Pulmonary artery endothelial cell (primary cell): ENCODE measurements around the gene MSH2. TPM values are rescaled to one million over a fixed set of nuclear protein-coding genes. Genes with fewer than 3 reads are reported as not detected.
"Not testable (repeated sequence)": the region's sequence is repeated elsewhere in the genome, so short reads cannot be mapped to it uniquely, and the experiment has no call there.

Experiments used
- DNase-seq: peaks from one replicate; pipeline ENCODE4 v3.0.0-alpha.2; 2011; ENCODE audit warnings: low read depth, low spot score
- total RNA-seq: library from RNA; depleted of rRNA; stranded (reverse); fragments of >200 nt; gene quantifications from 2 replicates; pipeline ENCODE4 v1.2.3, GENCODE V29; 2014

The MSH2 gene
- total RNA-seq, 1 donor from 2014 or later: 32.6 TPM

DNA sequence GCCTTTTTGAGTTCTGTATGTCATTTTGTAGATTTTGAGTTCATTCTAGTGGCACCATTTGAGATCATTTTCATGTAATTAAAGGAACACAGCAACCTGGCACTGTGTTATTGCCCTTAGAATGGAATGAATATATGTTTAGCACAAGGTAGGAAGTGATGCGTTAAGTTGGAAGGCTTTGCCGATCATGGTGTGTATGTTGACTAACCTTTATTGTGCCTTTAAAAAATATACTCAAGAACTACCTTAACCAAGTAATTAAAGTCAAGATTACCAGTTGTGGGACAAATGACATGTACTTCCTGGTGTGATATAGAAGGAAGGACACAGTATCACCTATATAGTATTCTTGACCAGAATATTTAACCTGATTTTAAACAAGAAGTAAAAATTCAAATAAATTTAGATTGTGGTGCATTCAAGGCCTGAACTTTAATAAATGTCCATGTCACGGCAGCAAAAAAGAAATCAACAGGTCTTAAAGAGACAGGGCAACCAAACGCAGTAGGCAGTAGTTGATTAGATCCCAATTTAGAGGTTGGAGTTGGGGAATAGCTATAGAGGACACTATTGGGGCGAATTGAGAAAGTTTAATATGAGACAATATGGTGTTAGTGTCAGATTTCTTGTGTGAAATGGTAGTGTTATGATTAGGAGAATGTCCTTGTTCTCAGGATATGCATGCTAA is 68.6 kb downstream of the MSH2 start:
- no peak for DNase-seq

DNA sequence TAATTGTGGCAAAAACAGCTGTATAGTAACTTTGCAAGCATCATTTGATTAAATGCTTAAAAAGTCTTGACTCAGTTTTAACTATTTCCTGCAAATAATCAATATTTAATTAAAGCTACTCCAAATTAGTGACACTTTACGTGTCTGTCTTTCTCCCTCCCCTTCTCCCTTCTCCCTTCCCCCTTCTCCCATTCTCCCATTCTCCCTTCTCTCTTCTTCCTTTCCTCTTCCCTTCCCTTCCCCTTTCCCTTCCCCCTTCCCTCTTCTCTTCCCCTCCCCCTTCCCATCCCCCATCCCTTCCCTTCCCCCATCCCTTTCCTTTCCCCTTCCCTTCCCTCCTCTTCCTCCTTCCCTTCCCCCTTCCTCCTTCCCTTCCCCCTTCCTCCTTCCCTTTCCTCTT is 76.9 kb downstream of the MSH2 start:
- no peak for DNase-seq

DNA sequence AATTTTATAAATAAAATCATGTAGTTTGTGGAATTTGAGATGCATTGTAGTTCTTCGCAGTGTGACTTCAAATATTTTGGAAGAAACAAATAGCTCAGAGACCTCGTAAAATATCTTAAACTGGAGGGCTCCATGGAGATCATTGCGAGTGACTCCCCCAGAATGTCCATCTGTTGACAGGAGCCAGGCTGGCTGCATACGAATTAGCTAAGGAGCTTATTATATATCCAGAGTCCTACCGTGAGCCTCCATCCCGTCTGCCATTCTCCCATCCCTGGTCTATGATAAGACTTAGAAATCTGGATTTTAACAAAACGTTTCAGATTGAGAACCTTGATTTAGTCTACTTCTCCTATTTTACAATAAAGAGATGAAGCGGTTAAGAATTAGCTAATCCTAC is 80.2 kb downstream of the MSH2 start:
- DNase-seq: no peak

DNA sequence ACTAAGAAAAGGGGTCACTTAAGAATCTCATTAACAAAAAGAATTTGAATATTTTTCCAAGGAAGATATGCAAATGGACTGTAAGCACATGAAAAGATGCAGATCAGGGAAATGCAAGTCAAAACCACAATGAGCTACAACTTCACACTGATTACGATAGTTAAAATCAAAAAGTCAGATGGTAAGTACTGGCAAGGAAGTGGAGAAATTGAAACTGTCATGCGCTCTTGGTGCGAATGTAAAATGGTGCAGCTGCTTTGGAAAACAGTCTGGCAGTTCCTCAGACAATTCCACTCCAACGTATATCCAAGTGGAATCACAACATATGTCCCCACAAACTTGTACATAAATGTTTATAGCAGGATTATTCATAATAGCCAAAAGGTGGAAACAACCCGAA is 81.4 kb downstream of the MSH2 start:
- no peak for DNase-seq

DNA sequence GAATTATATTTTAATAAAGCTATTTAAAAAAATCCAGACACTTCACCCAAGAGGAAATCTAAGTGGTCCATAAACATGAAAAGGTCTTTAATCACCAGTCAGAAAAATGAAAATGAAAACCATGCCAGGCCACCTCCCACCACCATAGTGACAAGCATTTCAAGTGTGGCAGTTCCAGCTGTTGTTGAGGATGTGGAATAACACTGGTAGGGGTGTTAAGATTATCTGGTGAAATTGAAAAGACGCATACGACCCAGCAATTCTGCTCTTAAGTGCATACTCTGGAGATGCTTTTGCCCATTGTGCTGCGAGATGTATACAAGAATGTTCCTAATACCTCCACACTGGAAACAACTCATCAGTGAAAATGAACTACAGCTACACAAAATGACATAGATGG is 82.2 kb downstream of the MSH2 start:
- no peak for DNase-seq

DNA sequence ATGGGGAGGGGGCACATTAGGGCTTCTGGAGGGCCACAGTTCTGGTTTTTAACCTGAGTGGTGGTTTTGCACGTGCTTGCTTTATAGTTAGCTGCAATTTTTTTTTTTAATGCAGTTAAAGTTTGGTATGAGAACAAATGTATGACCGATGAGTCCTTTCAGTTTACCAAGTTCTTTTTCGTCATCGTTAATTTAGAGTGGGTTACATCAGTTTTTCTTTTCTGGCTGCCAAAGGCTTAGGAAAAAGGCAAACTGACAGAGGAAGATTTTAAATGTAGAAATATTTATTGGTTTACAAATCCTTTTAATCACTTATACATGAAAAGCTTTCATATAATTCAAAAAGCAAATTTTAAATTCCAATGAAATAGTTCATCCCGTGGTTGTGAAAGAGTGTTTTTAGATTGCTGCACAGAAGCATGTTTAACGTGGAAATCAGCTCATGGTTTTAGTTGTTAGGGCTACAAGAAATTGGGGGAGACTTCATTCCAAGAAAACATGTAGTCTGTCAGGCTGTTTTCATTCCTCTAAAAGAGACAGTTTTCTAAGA is 82.9 kb downstream of the MSH2 start:
- no peak for DNase-seq

DNA sequence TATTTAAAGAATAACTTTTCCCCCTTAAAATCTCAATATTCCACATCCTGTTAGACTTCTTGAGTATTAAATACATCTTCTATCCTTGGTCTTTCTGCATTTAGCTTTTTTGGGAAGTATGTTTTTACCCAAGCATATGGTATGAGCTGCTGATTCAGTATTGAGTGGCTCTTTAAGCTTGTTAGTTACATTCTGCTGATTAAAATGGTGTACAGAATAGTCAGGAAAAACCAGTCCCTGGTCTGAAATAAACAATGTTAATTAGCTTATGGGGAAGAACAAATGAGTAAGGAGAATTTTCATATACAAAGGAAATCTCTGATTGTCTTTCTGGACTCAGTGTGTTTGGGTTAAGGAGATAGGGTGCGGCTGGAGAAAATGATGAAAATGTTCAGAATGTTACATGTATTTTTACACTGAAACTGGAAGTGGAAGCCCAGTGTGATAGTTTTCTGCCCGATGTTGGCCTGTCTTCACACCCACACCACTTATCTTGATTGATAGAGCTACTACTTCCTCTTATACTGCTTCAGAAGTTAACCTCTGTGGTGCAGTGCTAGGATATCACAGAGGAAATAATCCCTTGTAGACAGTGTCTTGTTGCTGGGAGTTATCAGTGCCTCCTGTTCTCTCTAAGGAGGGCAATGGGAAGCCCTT is 84.0 kb downstream of the MSH2 start:
- no peak for DNase-seq

DNA sequence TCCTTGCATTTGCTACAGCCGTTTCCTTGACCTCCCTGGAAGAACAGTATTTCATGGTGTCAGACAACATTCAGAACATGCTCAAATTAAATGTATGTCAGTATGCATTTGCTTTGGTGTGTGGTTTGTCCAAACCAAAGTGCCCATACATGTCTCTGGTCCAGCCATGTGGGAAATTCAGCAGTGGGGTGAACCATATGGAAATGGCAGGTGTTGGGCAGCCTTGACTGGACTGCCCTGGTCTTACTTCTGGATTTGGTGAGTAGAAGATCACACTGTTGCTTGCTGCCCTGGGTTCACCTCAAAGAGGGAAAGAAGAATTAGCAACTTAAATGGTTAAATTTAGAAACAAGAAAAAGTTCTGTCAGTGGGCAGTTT is 84.5 kb downstream of the MSH2 start:
- DNase-seq: no peak

DNA sequence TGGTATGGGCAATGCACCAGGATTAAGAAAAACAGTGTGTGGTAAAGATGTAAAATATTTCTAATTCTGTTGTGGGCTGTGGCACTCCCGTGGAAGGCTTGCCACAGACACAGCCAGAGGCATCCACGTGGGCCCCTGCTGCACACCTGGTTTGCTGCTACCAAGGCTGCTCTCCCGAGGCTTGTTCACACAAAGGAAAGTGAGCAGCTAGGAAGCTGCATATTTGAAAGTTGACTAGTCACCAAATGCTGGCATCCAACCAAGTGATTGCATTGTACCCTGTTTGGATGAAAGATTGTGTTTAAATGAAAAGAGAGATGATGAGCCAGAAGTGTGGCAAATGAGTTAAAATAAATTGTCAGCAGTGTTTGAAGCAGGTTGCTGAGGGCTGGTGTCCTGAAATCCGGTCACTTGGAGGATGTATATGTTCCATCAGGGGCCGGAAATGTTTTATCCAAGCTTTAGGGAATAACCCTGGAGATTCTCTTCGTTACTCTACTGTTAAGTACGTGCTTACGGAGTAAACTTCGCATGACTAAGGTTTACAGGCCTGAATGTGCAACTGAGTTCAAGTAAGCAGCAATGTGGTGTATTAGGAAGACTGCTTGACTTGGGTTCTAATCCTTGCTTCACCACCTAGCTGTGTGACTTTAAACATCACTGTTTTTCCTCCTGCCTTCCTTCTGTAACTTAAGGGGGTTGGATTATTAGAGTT is 86.1 kb downstream of the MSH2 start:
- DNase-seq: peak; percentile 17

DNA sequence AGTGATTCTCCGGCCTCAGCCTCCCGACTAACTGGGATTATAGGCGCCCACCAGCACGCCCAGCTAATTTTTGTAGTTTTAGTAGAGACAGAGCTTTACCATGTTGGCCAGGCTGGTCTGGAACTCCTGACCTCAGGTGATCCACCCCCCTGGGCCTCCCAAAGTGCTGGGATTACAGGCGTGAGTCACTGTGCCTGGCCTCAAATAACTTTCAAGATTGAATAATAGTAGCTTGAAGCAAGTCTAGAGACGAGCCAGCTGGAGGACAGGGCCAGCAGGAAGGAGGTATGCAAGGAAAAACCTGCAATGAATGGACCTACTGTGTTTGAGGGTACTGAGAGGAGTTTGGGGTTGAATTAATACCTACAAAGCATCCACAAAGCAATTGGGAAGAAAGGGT is 87.5 kb downstream of the MSH2 start:
- no peak for DNase-seq

DNA sequence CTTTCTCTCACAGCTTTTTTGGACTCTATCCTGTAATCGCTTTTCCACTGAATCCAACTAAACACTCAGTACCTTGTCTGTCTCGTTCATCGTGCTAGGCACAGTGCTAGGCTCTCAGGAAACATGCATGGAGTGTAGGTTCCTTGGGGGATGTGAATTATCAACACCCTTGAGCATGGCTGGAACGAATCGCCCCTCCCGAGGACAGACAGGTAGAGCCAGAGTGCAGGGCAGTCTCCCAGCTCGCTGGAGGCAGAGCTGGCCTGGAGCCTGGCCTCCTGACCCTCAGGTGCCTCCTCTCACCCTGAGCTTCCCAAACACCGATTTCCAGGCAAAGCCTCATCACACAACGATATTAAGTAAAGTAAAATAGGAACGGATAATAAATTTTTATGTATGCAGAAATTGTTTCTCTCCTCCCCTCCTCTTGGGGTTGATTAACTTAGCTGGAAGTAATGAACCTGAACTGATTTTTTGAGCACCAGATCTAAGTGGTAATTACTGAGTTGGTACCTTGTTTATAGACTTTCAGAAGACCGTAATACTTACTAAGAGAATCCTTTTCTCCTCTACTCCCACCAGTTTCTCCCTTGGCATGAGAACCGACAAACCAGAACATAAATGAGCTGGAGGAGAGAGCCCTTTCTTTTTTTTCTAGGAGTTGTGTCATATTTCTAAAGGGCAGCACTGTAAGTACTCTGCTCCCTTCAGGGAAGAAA is 90.5 kb downstream of the MSH2 start:
- no peak for DNase-seq

DNA sequence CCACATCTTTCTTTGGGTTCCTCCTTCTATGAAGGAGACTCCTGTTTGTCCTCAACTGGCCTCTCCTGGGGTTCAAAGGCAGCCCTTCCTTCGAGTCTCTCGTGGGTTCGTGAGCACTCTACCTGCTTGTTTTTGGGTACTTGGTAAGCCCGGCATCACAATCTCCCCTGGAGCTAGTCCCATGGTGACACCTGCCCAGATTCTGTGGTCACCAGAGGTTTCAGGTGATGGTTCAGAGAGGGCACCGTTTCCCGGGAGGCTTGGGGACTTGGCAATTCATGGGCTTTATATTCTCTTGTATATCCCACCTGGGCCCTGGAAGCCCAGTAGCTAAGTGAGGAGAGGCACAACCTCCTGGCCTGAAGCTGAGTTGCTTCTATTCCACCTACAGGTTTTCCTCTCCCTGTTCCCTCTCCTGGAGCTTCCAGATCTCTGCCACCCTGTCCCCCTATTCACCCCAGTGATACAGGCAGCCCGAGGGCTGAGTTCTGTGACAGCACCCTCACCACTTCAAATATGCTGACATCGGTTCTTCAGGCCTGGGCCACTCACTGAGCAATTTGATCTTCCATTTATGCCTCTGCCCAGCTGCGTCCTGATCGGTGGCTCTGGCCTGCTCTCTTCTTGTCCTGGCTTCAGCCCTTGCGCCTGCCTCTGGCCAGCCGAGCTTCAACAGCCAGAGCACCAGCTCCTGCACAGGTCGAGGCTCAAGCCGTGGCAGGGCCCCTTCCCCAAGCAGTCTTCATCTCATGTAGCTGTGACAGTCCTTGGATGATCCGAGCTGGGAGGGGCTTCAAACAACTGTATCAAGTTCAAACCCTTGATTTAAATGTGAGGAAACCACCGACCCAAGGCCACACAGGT is 91.5 kb downstream of the MSH2 start:
- DNase-seq: no peak

DNA sequence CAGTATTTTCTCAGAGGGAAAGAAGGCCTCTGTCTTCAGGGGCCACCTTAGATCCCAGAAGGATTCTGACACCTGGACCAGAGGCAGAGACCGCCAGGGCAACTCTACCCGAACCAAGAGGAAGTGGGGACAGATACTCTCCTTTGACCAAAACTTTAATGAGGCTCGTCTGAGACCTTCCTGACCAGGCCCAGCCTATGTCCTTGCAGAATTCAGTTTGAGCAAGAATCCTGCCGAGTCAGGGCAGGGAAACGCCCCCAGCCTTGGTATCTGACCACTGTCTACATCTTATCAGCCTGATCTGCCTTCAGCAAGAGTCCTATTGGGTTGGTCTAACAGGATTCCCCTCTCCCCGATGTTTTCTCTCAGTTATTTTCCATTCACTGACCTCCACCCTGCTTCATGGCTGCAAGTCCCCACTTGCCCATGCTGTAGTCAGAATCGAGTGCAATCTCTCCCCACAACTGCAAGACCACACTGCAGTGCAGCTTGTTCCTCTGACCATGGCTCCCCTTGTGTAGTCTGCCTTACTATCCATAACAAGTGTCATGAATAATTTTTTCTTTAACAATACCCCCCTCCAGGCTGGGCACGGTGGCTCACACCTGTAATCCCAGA is 95.0 kb downstream of the MSH2 start:
- no peak for DNase-seq

DNA sequence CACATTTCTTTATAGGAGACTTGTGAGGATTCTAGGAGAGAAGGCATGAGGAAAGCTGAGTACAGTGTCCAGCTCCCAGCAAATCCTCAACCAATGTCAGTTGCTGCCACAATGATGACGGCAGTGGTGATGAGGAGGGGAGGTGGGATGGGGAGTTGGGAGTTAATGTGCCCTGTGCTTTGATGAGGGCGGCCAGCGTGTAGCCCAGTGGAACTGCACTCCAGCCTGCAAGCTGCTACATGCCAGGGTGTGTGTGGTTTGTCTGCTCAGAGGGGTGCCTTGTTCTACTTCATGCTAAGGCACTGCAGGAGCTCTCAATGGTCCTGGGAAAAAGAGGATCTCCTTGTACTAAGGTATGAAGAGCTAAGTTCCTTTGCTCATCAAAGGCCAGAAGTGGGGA is 96.1 kb downstream of the MSH2 start:
- DNase-seq: no peak

DNA sequence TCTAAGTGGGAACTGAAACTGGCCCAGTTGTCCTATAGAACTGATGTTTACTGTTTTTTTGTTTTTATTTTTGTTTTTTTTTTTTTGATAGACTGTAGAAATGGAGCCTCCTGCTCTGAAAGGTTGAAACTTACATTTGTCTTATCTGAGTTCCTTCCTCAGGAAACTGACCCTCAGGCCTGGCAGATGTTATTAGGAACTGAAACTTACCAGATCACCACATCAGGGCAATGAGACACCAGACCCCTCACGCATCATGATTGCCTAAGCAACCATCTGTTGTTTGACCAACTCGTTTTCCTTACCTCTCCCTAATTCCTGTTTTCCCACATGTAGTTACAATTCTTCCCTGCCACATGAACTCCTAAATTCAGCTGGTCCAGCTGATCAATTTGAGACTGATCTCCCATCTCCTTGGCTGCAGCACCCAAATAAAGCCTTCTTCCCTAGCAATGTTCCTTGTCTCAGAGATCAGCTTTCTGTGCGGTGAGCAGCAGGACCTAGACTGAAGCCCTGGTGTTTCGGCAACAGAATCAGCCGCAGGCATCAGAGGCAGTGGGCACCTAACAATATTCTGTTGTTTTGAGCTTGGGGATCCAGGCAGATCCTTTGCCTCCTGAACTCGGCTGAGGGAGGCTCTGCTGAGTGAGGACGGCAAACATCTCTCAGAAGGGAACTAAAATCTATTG is 96.8 kb downstream of the MSH2 start:
- DNase-seq: no peak

DNA sequence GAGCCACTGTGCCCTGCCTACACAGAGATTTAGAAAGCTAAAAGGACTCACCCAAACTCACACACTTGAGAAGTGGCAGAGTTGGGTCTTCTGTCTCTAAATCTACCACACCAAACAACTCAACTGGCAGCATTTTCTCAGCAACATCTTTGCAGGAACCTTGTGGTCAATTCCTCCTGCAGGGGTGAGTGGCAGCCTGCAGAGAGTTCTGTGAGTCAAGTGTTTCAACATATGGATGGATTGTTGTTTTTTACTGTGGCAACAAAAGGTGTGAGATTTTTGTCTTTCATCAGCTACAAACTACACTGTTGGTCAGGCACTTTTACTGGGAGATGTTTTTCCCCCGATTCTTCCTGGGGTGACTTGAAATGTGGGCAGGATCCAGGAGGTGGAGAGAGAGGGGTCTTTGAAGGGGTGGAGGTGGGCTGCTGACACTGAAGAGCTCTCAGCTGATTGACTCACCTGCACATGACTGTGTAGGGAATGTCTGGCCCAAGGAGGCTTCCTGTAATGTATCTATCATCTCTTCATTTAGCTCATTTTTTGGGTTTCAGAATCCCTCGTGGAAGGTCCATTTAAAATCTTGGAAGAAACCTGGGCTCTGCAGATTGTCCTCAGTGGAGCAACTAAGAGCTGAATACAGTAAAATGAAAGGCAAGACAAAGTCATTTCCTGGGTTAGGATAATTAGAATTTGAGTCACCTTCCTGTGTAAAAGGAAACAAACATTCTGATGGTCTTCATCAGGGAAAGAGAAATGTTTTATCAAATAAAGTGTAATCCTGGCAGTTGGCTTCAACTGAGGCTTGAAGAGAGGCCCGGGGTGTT is 98.6 kb downstream of the MSH2 start:
- DNase-seq: no peak

DNA sequence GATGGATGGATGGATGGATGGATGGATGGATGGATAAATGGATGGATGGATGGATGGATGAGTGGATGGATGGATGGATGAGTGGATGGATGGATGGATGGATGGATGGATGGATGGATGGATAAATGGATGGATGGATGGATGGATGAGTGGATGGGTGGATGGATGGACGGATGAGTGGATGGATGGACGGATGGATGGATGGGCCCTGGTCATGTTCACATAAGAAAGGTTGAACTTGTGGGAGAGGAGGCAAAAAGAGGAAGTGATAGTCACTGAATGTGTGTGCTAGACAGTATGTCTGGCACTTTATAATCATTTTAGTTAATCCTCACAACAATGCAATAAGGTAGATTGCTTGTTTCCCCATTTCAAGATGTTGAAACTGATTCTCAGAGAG is 99.5 kb downstream of the MSH2 start:
- not testable (repeated sequence) for DNase-seq

DNA sequence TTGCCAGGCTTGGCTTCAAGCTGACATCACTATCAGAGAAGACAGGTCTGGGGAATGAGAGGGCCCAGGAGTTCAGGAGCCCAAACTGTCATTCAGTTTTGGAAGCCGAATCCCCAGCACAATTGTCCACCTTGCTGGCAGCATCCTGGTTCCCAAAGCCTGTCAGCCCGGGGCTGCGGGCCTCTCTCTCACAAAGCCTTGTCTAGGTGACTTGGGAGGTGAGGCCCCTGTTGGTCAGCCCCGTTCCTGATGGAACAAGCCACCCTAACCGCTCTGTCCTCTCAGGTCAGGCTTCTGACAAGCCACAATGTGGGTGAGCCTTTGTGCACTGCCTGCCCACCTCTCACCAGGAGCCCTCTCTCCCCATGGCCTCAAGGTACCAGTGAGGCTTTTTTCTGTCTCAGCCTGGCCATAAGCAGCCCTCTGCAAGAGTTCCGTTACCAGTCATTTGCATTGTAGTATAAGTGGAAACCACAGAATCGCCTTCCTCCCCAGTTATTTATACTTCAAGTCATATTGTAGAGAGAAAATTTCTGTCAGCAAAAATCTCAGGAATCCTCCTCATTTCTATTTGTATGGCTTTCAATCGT is 100.6 kb downstream of the MSH2 start:
- no peak for DNase-seq
